HG03432 (cell line): ENCODE measurements around the gene MED1.
A peak's percentile ranks its signal among the peaks of the same experiment; 100 is the strongest.
"Not testable (repeated sequence)": the region's sequence is repeated elsewhere in the genome, so short reads cannot be mapped to it uniquely, and the experiment has no call there.

Experiments used
- ATAC-seq: cut with Tn5 transposase; IDR thresholded peaks from one replicate; pipeline ENCODE4 v1.9.1; 2021; ENCODE audit warnings: mild to moderate bottlenecking, moderate library complexity; ENCODE audit not compliant: unreplicated experiment

MED1 gene, protein sequence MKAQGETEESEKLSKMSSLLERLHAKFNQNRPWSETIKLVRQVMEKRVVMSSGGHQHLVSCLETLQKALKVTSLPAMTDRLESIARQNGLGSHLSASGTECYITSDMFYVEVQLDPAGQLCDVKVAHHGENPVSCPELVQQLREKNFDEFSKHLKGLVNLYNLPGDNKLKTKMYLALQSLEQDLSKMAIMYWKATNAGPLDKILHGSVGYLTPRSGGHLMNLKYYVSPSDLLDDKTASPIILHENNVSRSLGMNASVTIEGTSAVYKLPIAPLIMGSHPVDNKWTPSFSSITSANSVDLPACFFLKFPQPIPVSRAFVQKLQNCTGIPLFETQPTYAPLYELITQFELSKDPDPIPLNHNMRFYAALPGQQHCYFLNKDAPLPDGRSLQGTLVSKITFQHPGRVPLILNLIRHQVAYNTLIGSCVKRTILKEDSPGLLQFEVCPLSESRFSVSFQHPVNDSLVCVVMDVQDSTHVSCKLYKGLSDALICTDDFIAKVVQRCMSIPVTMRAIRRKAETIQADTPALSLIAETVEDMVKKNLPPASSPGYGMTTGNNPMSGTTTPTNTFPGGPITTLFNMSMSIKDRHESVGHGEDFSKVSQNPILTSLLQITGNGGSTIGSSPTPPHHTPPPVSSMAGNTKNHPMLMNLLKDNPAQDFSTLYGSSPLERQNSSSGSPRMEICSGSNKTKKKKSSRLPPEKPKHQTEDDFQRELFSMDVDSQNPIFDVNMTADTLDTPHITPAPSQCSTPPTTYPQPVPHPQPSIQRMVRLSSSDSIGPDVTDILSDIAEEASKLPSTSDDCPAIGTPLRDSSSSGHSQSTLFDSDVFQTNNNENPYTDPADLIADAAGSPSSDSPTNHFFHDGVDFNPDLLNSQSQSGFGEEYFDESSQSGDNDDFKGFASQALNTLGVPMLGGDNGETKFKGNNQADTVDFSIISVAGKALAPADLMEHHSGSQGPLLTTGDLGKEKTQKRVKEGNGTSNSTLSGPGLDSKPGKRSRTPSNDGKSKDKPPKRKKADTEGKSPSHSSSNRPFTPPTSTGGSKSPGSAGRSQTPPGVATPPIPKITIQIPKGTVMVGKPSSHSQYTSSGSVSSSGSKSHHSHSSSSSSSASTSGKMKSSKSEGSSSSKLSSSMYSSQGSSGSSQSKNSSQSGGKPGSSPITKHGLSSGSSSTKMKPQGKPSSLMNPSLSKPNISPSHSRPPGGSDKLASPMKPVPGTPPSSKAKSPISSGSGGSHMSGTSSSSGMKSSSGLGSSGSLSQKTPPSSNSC (N-terminal part only)

GRCh38 chr17:39450847-39451581 lies at the start of gene MED1:
Gene MED1 (minus strand): TSS chr17:39451263. CDS start chr17:39451062, 201 bp downstream.
- ATAC-seq = peak; percentile 91

GRCh38 chr17:39496921-39497320 lies 45.9 kb upstream of the MED1 start:
- ATAC-seq = not testable (repeated sequence)

- ATAC-seq = no peak
These were observed 36.9 kb upstream of the MED1 start for GRCh38 chr17:39487946-39488345.

DNA sequence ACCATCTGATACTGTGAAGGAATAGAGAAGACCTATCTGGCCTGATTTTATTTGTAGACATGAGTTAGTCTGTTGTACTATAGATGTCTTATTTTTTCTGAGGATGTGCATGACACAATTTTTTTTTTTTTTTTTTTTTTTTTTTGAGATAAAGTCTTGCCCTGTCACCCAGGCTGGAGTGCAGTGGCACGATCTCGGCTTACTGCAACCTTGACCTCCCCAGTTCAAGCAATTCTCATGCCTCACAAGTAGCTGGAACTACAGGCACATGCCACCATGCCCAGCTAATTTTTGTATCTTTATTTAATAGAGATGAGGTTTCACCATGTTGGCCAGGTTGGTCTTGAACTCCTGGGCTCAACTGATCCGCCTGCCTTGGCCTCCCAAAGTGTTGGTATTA lies 36.4 kb upstream of the MED1 start:
- ATAC-seq = not testable (repeated sequence)

GRCh38 chr17:39486242-39486641 lies 35.2 kb upstream of the MED1 start:
- no peak for ATAC-seq

DNA sequence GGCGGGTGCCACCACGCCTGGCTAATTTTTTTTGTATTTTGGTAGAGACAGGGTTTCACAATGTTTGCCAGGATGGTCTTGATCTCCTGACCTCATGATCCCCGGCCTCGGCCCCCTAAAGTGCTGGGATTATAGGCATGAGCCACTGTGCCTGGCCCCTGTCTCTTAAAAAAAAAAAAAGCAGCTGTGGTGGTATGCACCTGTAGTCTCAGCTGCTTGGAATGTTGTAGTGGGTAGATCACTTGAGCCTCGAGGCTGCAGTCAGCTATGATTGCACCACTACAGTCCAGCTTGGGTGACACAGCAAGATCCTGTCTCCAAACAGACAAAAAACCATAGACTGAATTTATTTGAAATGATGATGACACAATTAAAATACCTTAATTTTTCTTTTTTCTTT lies 34.5 kb upstream of the MED1 start:
- ATAC-seq = no peak

DNA sequence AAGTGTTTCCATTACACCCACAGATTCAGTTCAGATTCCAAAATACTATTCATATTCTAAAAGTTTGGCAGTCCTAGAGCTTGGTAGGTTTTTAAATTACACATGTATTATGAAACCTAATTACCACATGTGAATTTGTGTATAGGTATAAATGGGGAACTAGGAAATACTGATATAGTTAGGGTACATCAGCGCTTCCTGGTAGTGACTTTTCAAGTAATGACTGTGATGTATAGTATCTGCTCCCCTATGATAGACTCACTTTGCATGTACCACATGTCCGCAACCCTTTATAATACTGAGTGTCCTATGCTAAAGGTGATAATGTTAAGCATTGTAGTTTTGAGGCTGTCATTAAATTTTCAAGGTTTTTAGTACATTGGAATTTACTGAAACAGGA lies 33.1 kb upstream of the MED1 start:
- peak; percentile 46 for ATAC-seq

GRCh38 chr17:39483506-39483905 lies 32.4 kb upstream of the MED1 start:
- ATAC-seq = no peak

- not testable (repeated sequence) for ATAC-seq
These were observed 28.6 kb upstream of the MED1 start for GRCh38 chr17:39479631-39480030.

- ATAC-seq = no peak
These were observed 22.2 kb upstream of the MED1 start for GRCh38 chr17:39473310-39473709.

DNA sequence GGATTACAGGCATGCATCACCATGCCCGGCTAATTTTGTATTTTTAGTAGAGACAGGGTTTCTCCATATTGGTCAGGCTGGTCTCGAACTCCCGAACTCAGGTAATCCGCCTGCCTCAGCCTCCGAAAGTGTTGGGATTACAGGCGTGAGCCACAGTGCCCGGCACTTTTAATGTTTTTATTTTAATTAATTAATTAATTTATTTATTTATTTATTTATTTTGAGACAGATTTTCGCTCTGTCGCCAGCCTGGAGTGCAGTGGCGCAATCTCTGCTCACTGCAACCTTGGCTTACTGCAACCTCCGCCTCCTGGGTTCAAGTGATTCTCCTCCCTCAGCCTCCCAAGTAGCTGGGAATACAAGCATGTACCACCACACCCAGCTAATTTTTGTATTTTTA lies 17.5 kb upstream of the MED1 start:
- not testable (repeated sequence) for ATAC-seq

- not testable (repeated sequence) for ATAC-seq
These were observed 13.6 kb upstream of the MED1 start for GRCh38 chr17:39464639-39465181.

DNA sequence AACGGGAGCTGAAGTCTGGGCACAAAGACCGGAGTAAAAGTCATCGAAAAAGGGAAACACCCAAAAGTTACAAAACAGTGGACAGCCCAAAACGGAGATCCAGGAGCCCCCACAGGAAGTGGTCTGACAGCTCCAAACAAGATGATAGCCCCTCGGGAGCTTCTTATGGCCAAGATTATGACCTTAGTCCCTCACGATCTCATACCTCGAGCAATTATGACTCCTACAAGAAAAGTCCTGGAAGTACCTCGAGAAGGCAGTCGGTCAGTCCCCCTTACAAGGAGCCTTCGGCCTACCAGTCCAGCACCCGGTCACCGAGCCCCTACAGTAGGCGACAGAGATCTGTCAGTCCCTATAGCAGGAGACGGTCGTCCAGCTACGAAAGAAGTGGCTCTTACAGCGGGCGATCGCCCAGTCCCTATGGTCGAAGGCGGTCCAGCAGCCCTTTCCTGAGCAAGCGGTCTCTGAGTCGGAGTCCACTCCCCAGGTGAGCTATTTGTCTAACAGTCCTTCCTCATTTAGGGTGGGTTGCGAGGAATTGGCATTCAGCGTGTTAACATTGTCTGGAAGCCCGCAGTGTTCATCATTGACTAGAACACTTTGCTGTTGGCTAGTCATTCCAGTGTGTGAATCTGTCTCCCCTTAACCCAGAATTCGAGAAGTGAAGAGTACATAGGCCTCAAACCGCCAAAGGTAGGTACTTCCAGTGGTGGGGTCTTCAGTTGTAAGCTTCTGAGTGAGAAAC lies 11.7 kb upstream of the MED1 start:
- ATAC-seq = no peak

GRCh38 chr17:39461926-39462569 lies 11.0 kb upstream of the MED1 start:
- ATAC-seq = peak; percentile 4

- peak; percentile 81 for ATAC-seq
These were observed 10.3 kb upstream of the MED1 start, which contains the start of gene CDK12 for GRCh38 chr17:39461113-39461925. Gene CDK12 (plus strand): TSS chr17:39461486. CDS start chr17:39462072, 586 bp downstream.

DNA sequence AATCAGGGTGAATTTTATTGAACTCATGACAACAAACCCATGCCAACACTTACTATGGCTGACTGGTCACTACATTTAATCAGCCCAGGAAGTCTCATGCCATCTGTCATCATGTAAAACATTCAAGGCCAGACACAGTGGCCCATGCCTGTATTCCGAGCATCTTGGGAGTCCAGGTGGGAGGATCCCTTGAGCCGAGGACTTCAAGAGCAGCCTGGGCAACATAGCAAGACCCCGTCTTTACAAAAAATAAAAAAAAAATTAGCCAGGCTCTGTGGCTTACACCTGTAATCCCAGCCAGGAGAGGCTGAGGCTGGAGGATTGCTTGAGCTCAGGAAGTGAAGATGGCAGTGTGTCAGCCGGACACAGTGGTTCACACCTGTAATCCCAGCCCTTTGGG lies 4.9 kb upstream of the MED1 start:
- ATAC-seq = no peak

DNA sequence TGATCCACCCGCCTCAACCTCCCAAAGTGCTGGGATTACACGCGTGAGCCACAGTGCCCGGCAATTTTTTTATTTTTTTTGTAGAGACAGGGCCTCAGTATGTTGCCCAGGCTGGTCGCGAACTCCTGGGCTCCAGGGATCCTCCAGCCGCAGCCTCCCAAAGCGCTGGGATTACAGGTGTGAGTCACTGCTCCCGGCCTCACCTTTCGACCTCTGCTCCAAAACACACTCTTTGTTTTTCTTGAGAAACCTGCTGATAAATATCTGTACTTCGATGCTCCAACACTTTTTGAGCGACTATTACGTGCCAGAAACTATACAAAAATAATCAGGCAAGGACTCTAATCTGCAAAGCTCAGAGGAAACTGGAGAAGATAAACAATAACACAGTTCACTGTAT lies 1.0 kb downstream of the MED1 start:
- no peak for ATAC-seq

DNA sequence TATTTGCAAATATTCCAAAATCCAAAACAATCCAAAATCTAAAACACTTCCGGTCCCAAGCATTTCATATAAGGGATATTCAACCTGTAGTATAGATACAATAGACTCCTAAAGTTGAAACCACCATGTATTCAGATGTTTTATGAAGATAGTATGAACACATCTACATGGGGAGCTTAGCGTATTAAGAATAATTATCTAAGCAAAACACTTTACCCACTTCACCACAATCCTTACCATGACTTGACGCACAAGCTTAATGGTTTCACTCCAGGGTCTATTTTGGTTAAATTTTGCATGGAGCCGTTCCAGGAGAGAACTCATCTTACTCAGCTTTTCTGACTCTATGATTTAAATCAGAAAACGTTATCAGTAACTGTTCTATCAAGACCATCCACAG lies 3.5 kb downstream of the MED1 start:
- no peak for ATAC-seq
